C4-2B (cell line): ENCODE measurements around the gene KCNS3.
"Not testable (repeated sequence)": the region's sequence is repeated elsewhere in the genome, so short reads cannot be mapped to it uniquely, and the experiment has no call there.

ENCODE experiments used
- CTCF ChIP-seq: fragments of 450-650 bp; conservative IDR thresholded peaks from 2 replicates; pipeline ENCODE4 v1.5.1; 2017; ENCODE audit warnings: mild to moderate bottlenecking
- ZFX ChIP-seq: fragments of 450-650 bp; IDR thresholded peaks from 2 replicates; pipeline ENCODE4 v1.6.1; 2017

- not testable (repeated sequence) for TF ChIP-seq CTCF, ZFX
Measured at GRCh38 chr2:17963571-17963970, 85.1 kb downstream of the KCNS3 start.
